HAP-1 (cell line): Measurements from ENCODE around the gene IDH3G.
"Not testable (repeated sequence)": the region's sequence is repeated elsewhere in the genome, so short reads cannot be mapped to it uniquely, and the experiment has no call there.

ENCODE experiments used
- DNase-seq, 2 experiments: peaks; one replicate each; pipeline ENCODE4 v3.0.0-alpha.2; 2016 to 2020; ENCODE audit warnings: low spot score in 2 of 2
- H3K27me3 ChIP-seq: fragments of 250-450 bp; sonication (Bioruptor Pico); 2 replicates; pipeline ENCODE4 v1.5.1; 2020; ENCODE audit warnings: low read depth, mild to moderate bottlenecking, moderate library complexity
- H3K36me3 ChIP-seq: fragments of 250-450 bp; sonication (Bioruptor Pico); replicated peaks from 2 replicates; pipeline ENCODE4 v1.5.1; 2020; ENCODE audit warnings: mild to moderate bottlenecking
- H3K4me1 ChIP-seq: fragments of 250-450 bp; sonication (Bioruptor Pico); 2 replicates; pipeline ENCODE4 v1.5.1; 2020; ENCODE audit warnings: mild to moderate bottlenecking
- H3K4me3 ChIP-seq: fragments of 250-450 bp; sonication (Bioruptor Pico); 2 replicates; pipeline ENCODE4 v1.5.1; 2020; ENCODE audit warnings: mild to moderate bottlenecking, moderate library complexity
- H3K9me3 ChIP-seq: fragments of 250-450 bp; sonication (Bioruptor Pico); 2 replicates; pipeline ENCODE4 v1.5.1; 2020; ENCODE audit warnings: mild to moderate bottlenecking, moderate library complexity
- in situ Hi-C: fragments of 300-500 bp; cut with MboI; formaldehyde crosslinking; loops from 3 replicates; pipeline ENCODE4 v1.14.3; 2020; ENCODE audit warnings: low sequenced_read_pairs, inconsistent platforms, mixed read lengths

IDH3G gene

DNA sequence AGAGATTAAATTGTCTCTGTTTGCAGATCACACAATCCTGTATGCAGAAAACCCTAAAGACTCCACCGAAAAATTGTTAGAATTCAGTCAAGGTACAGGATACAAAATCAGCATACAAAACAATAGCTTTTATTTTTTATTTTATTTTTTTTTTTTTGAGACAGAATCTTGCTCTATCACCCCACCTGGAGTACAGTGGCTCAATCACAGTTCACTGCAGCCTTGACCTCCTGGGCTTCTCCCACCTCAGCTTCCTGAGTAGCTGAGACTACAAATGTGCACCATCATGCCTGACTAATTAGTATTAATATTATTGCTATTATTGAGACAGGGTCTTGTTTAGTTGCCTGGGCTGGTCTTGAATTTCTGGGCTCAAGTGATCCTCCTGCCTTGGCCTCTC lies 39.0 kb downstream of the IDH3G start:
- DNase-seq, result no peak
- in situ Hi-C loops, result no loop called here
- Histone ChIP-seq H3K4me1 (no peaks in the 10 kb centered on the region), H3K36me3 (no peaks in the 10 kb centered on the region), H3K4me3 (no peak overlapping the region), H3K27me3 (no peaks in the 10 kb centered on the region; the same call in 1 of the 2 replicates), H3K9me3 (peaks cover 5% of the 10 kb centered on the region)

GRCh38 chrX:153750127-153750774 lies 43.9 kb downstream of the IDH3G start:
- no peaks in the 10 kb centered on the region for H3K4me1 ChIP-seq
- no peak overlapping the region for H3K4me3 ChIP-seq
- no peaks in the 10 kb centered on the region; the same call in 1 of the 2 replicates for H3K27me3 ChIP-seq
- no peaks in the 10 kb centered on the region for H3K36me3 ChIP-seq
- no peaks in the 10 kb centered on the region for H3K9me3 ChIP-seq
- in situ Hi-C loops, result no loop called here
- no peak for DNase-seq

DNA sequence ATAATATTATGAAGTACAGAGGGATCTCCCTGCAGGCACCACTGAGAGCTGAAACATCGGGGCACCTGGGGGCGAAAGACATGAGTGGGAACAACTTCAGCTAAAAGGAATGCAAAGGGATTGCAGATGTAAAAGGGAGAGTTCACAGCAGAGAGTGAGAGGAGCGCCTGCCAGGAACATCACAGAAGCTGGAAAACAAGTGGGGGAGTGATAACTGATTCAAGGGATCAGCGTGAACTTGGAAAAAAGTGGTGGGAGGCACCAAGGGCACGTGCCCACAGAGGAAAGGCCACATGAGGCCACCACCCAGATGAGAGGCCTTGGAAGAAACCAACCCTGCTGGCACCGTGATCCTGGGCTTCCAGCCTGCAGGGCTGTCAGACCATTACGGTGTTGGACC lies 45.2 kb downstream of the IDH3G start:
- H3K4me3 ChIP-seq, H3K27me3 ChIP-seq, H3K36me3 ChIP-seq, H3K4me1 ChIP-seq, H3K9me3 ChIP-seq, DNase-seq, in situ Hi-C loops: not testable (repeated sequence)

- H3K4me1 ChIP-seq, in situ Hi-C loops, DNase-seq, H3K27me3 ChIP-seq, H3K4me3 ChIP-seq, H3K36me3 ChIP-seq, H3K9me3 ChIP-seq: not testable (repeated sequence)
Measured at GRCh38 chrX:153746991-153747390, 47.2 kb downstream of the IDH3G start.

GRCh38 chrX:153746359-153746758 lies 47.8 kb downstream of the IDH3G start:
- in situ Hi-C loops, result no loop called here

DNA sequence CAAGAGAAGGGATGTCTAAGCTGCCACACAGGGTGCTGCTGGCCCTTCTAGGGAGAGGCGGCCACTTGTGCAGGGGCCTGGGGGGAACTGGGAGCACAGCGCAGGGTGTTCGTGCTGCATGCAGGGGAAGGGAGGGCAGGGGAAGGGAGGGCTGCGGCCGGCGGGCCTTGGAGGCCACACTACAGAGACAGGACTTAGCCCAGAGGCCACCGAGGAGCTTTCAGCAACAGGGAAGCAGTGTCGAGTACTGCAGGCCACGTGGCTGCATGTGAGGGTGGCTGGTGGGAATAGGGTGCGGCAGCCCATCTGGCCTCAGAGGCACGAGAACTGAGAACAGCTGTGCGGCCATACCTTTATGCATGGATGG lies 49.1 kb downstream of the IDH3G start:
- H3K9me3 ChIP-seq, in situ Hi-C loops, H3K4me1 ChIP-seq, H3K27me3 ChIP-seq, H3K36me3 ChIP-seq, H3K4me3 ChIP-seq, DNase-seq: not testable (repeated sequence)

More at GRCh38 chrX:153746359-153746758, 47.8 kb downstream of the IDH3G start:
- H3K27me3 ChIP-seq, result no peaks in the 10 kb centered on the region; the same call in 1 of the 2 replicates
- DNase-seq, result no peak
- H3K9me3 ChIP-seq, result no peaks in the 10 kb centered on the region
- no peaks in the 10 kb centered on the region for H3K36me3 ChIP-seq
- no peak overlapping the region for H3K4me3 ChIP-seq
- H3K4me1 ChIP-seq, result no peaks in the 10 kb centered on the region

DNA sequence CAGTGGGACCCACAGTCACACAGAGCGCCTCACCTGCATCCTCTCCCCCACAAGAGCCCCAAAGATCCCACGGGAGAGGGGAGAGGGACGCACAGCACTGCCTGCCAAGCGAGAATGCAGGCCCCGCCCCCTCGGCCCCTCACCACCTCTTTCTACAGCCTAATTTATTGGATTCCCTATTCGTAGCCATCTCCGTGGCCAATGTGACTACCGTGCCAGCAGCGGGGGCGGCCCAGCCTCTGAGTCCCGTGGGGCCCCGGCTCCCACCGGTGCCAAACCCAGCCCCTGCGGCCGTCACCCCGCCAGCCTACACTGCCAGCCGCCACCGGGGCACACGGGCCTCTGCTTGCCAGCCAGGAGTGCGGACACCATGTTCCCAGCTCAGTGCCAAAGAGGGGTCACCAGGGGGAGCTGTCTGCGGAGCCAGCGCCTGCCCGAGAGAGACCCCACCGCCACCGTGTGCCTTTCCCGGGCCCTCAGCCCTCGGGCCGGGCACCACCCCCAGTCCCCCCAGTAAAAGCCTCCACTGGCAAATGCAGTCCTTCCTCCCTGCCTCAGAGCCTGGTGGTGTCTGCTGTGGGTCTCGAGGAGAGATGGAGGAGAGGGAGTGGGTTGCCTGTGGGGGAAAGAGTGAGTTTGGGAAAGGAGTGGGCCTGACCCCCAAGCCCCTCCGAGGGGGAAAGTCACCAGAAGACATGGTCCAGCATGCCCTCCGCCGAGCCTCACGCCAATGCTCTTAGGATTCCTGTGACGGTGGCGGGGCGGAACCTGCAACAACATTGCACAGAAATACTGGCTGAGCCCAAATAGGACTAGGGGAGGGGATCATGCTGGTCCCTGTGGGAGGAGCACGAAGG lies 49.7 kb downstream of the IDH3G start:
- in situ Hi-C loops, result no loop called here
- peak in 1 of 2 experiments; percentile 64 for DNase-seq
- no peaks in the 10 kb centered on the region for H3K9me3 ChIP-seq
- H3K4me1 ChIP-seq, result no peaks in the 10 kb centered on the region
- H3K4me3 ChIP-seq, result no peak overlapping the region
- H3K27me3 ChIP-seq, result no peaks in the 10 kb centered on the region
- H3K36me3 ChIP-seq, result no peaks in the 10 kb centered on the region

DNA sequence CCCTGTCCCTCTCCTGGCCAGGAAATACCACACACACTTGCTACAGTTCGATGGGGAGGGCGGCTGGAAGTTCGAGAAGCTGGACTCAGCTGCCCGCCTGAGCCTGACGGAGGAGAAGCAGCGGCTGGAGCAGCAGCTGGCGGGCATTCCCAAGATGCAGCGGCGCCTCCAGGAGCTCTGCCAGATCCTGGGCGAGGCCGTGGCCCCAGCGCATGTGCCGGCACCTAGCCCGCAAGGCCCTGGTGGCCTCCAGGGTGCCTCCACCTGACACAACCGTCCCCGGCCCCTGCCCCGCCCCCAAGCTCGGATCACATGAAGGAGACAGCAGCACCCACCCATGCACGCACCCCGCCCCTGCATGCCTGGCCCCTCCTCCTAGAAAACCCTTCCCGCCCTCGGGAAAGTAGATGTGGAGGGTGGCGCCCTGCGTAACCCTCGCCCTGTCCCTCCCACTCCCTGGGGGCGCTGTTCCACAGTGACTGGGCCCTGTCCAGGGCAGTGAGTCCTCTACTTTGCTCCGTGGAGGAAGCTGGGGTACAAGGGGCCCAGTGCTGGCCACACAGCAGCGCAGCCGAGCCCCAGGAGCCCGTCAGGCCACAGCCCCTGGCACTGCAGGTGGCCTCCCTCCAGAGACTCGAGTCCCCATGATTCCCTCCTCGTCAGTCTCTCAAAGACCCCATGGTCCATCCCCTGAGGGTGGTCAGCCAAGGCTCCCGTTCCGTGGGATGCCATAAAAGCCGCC lies 50.5 kb downstream of the IDH3G start:
- H3K9me3 ChIP-seq, H3K27me3 ChIP-seq, H3K4me1 ChIP-seq, H3K36me3 ChIP-seq, in situ Hi-C loops, H3K4me3 ChIP-seq: not testable (repeated sequence)
- DNase-seq, result peak in 1 of 2 experiments; percentile 73

GRCh38 chrX:153742796-153743467 lies 51.2 kb downstream of the IDH3G start:
- DNase-seq, result not testable (repeated sequence)

DNA sequence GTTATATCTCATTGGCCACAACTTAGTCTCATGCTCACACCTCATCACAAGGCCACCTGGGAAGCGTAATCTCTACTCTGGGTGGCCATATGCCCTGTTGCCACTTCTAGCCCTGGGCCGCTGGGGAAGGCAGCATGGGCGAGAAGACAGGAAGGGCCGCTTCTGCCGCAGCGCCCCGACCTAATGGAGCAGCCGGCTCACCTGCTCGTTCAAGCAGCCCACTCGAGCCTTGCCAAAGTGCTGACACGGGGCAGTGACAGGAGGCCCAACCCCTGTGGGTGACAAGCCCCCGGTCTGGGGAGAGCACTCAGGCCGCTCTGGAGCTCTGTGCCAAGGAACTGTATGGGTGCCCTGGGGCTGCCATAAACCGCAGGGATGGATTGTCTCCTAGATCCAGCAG lies 52.1 kb downstream of the IDH3G start:
- H3K27me3 ChIP-seq, H3K36me3 ChIP-seq, in situ Hi-C loops, H3K4me1 ChIP-seq, DNase-seq, H3K9me3 ChIP-seq, H3K4me3 ChIP-seq: not testable (repeated sequence)

More at GRCh38 chrX:153742796-153743467, 51.2 kb downstream of the IDH3G start:
- H3K27me3 ChIP-seq, H3K36me3 ChIP-seq, H3K4me1 ChIP-seq, in situ Hi-C loops, H3K9me3 ChIP-seq, H3K4me3 ChIP-seq: not testable (repeated sequence)

DNA sequence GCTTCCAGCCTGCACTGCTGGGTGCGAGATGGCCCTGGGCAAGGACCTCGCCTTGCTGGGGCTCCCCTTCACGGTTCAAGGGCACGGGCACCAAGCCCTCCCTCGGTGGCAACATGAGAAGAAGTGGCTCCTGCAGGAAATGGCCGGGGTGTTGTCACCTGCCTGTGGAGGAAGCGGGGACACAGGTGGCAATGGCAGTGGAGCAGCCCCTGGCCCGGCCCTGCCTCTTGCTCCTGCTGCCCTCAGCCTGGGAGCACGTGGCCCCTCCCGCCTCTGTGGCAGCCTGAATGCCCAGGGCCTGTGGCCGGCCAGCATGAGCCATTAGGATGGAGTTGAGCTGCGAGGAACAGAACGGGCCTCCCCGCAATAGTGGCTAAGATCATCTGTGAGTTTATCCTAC lies 52.7 kb downstream of the IDH3G start:
- H3K4me3 ChIP-seq, result no peak overlapping the region
- DNase-seq, result no peak
- H3K9me3 ChIP-seq, result no peaks in the 10 kb centered on the region
- H3K36me3 ChIP-seq, result no peaks in the 10 kb centered on the region
- no peaks in the 10 kb centered on the region for H3K4me1 ChIP-seq
- in situ Hi-C loops, result no loop called here
- H3K27me3 ChIP-seq, result no peaks in the 10 kb centered on the region

DNA sequence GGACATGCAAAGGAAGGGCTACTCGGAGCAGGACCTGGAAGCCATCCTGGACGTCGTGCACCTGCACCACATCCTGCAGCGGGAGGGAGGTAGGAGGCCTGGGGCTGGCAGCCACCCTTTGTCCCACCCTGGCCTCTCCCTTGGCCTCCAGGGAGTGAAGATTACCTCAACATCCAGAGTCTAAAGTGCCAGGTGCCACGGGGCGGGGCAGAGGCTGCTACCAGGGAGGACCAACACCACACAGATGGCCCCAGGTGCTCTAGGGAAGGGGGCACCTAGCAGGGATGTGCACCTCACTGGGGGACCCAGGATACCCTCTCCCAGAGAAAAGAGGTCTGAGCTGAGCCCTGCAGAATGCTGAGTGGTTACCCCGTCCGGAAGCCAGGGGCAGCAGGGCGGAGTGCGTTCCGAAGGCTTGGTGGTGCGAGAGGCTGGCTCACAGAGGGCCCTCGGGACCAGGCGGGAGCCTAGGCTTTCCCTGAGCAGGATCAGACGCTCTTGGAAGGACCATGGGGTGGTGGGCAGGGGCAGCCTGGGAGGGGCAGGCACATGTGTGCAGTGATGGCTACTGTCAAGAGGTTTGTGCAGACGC lies 53.4 kb downstream of the IDH3G start:
- no peak overlapping the region for H3K4me3 ChIP-seq
- DNase-seq, result no peak
- no peaks in the 10 kb centered on the region for H3K27me3 ChIP-seq
- in situ Hi-C loops, result no loop called here
- no peaks in the 10 kb centered on the region for H3K36me3 ChIP-seq
- no peaks in the 10 kb centered on the region for H3K4me1 ChIP-seq
- H3K9me3 ChIP-seq, result no peaks in the 10 kb centered on the region

DNA sequence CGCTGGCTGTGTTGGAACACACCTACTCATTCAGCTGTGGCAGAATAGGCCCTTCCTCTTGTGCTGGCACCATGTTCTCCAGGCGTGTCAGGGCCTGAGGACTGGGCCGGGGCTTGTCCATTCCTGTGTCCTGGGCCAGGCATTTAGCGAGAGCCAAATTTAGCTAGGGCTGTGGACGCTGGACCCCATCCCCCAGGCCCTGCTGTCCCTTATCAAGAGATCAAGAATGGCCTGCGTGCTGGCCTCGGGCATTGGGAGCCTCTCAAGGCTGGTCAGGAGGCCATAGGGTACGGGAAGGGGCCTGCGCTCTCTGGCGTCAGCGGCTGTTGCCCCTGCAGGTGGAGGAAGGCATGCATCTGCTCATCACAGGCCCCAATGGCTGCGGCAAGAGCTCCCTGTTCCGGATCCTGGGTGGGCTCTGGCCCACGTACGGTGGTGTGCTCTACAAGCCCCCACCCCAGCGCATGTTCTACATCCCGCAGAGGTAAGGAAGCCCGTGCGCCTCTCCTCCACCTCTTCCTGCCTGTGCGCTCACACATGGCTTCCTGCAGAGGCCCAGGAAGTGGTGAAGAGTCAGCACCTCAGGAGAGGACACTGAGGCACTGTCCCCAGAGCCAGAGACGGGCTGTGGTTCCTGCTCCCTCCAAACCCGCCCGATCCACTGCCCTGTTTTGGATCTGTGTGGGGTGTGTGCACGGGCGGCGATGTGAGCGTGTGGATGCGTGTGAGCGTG lies 54.3 kb downstream of the IDH3G start:
- in situ Hi-C loops, result no loop called here
- no peak overlapping the region for H3K4me3 ChIP-seq

More for the DNA sequence above, 54.3 kb downstream of the IDH3G start:
- H3K4me1 ChIP-seq, result no peaks in the 10 kb centered on the region
- no peaks in the 10 kb centered on the region for H3K9me3 ChIP-seq
- no peaks in the 10 kb centered on the region for H3K27me3 ChIP-seq
- no peak for DNase-seq
- H3K36me3 ChIP-seq, result no peaks in the 10 kb centered on the region
